K562 (cell line): ENCODE results near the gene GINS1. TPM values are rescaled to one million over a fixed set of nuclear protein-coding genes. Genes with fewer than 3 reads are reported as not detected.
"Not testable (repeated sequence)": the region's sequence is repeated elsewhere in the genome, so short reads cannot be mapped to it uniquely, and the experiment has no call there.

Experiments used
- ATAC-seq: fragments of 200-7000 bp; cut with Tn5 transposase; 3 replicates; pipeline ENCODE4 v1.9.1; 2020; ENCODE audit warnings: moderate library complexity
- BruUV-seq: library from RNA; stranded (reverse); fragments of 400-500 nt; replicated peaks from 2 replicates; lab custom pipeline; 2021; lab: Mats Ljungman, UMichigan
- CTCF ChIA-PET: fragments of 300-600 bp; formaldehyde crosslinking; extraction: SDS; loops from one replicate; lab custom pipeline; 2021; ENCODE audit warnings: low intra/inter-chr PET ratio; lab: Yijun Ruan, JAX
- POLR2A ChIA-PET: fragments of 300-600, 350-650 bp; sonication (Branson Sonifier 250); formaldehyde crosslinking; extraction: SDS; loops from one replicate; lab custom pipeline; 2021; ENCODE audit warnings: antibody characterized with exemption, inconsistent platforms; lab: Yijun Ruan, JAX
- DNase-seq, 4 experiments: peaks; one replicate each; pipeline versions ENCODE4 v3.0.0 to v3.0.0-alpha.2; 2011 to 2018; ENCODE audit warnings: low spot score in 3 of 4, mixed read lengths in 3 of 4; ENCODE audit errors: extremely low read depth in 1 of 4
- FAIRE-seq: peaks from 2 replicates; lab custom pipeline; 2011; peaks lifted over from hg19 to GRCh38; lab: Jason Lieb, UNC
- H2AFZ ChIP-seq: 2 replicates; pipeline ENCODE4 v1.6.0; 2011; ENCODE audit warnings: low read depth, low read length, control low read depth, inconsistent platforms
- H3K27ac ChIP-seq: fragments of 200-600 bp; 3 replicates; pipeline ENCODE4 v1.8.0; 2011; ENCODE audit warnings: low read depth, mild to moderate bottlenecking, control low read depth, inconsistent platforms, low read length, moderate library complexity, mixed read lengths; ENCODE audit errors: extremely low read depth
- H3K27me3 ChIP-seq, 2 experiments: fragments of 300-600 bp in 1 of 2; 2 replicates in 1 of 2; 3 replicates in 1 of 2; pipeline versions ENCODE4 v1.6.0 to v1.8.0; 2011; ENCODE audit warnings: inconsistent platforms in 2 of 2, low read length in 2 of 2, mild to moderate bottlenecking in 1 of 2, mixed read lengths in 1 of 2, moderate library complexity in 1 of 2; ENCODE audit not compliant: control insufficient read depth in 2 of 2, insufficient read depth in 2 of 2
- H3K36me3 ChIP-seq: fragments of 300-600 bp; 3 replicates; pipeline ENCODE4 v1.8.0; 2011; ENCODE audit warnings: mild to moderate bottlenecking, low read length, inconsistent platforms; ENCODE audit not compliant: control insufficient read depth, insufficient read depth
- H3K4me1 ChIP-seq, 2 experiments: fragments of 200-600 bp in 1 of 2; replicated peaks in 1 of 2; 2 replicates in 1 of 2; 3 replicates in 1 of 2; pipeline versions ENCODE4 v1.5.1 to v1.8.0; 2011; ENCODE audit warnings: inconsistent platforms in 2 of 2, low read length in 2 of 2, mild to moderate bottlenecking in 1 of 2, mixed read lengths in 1 of 2, moderate library complexity in 1 of 2; ENCODE audit not compliant: control insufficient read depth in 2 of 2, insufficient read depth in 2 of 2
- H3K4me2 ChIP-seq: 2 replicates; pipeline ENCODE4 v1.6.1; 2011; ENCODE audit warnings: low read length, control low read depth, inconsistent platforms, mixed read lengths; ENCODE audit not compliant: insufficient read depth
- H3K4me3 ChIP-seq: fragments of 200-600 bp; sonication (generic), shearing (Covaris generic); 2 replicates; pipeline ENCODE4 v1.5.1; 2016; ENCODE audit warnings: control low read depth, inconsistent platforms
- H3K79me2 ChIP-seq: fragments of 200-600 bp; 3 replicates; pipeline ENCODE4 v1.8.0; 2011; ENCODE audit warnings: low read length, inconsistent platforms; ENCODE audit not compliant: control insufficient read depth, insufficient read depth
- H3K9ac ChIP-seq, 2 experiments: 2 replicates each; pipeline versions ENCODE4 v1.6.0 to v1.6.1; 2011; ENCODE audit warnings: low read depth in 2 of 2, low read length in 2 of 2, control low read depth in 1 of 2, inconsistent platforms in 1 of 2, mild to moderate bottlenecking in 1 of 2, mixed read lengths in 1 of 2; ENCODE audit not compliant: insufficient read depth in 1 of 2
- H3K9me1 ChIP-seq: one replicate; pipeline ENCODE4 v1.6.0; 2011; ENCODE audit warnings: inconsistent platforms, mild to moderate bottlenecking, low read length, moderate library complexity; ENCODE audit not compliant: control insufficient read depth, insufficient read depth
- H3K9me3 ChIP-seq: replicated peaks from 2 replicates; pipeline ENCODE4 v1.5.1; 2011; ENCODE audit warnings: low read depth, low read length, inconsistent platforms; ENCODE audit not compliant: control insufficient read depth, insufficient read depth
- H4K20me1 ChIP-seq: replicated peaks from 2 replicates; pipeline ENCODE4 v1.6.1; 2011; ENCODE audit warnings: low read length, inconsistent platforms, mixed read lengths; ENCODE audit not compliant: control insufficient read depth, insufficient read depth
- CBX2 ChIP-seq: fragments of 200-600 bp; sonication (generic); IDR thresholded peaks from one replicate; pipeline ENCODE4 v1.6.1; 2012; ENCODE audit warnings: mild to moderate bottlenecking, low read length, inconsistent platforms; ENCODE audit not compliant: insufficient read depth, poor library complexity, severe bottlenecking
- FOS ChIP-seq: IDR thresholded peaks from 3 replicates; pipeline ENCODE4 v1.6.1; 2011; ENCODE audit not compliant: insufficient read length; ENCODE audit errors: extremely low read depth
- RBM17 ChIP-seq: fragments of 200-400 bp; formaldehyde crosslinking; IDR thresholded peaks from 2 replicates; pipeline ENCODE4 v1.6.1; 2017; ENCODE audit warnings: low read depth, mild to moderate bottlenecking, low read length, borderline replicate concordance
- WGBS: fragments of 100-300 bp; shearing (Covaris generic); methylation state at CpG from one replicate; pipeline ENCODE4 v1.1.6; 2016; ENCODE audit warnings: low coverage, mixed read lengths; ENCODE audit not compliant: insufficient coverage; ENCODE audit errors: missing lambda C conversion rate; 5-methylcytosine and 5-hydroxymethylcytosine counted together
- in situ Hi-C: fragments of 300-500 bp; cut with MboI; formaldehyde crosslinking; loops from 4 replicates; pipeline ENCODE4 v1.15.0; 2018; ENCODE audit warnings: inconsistent platforms, mixed read lengths
- intact Hi-C: fragments of 100-400 bp; cut with micrococcal nuclease; formaldehyde crosslinking; loops from 2 replicates; pipeline ENCODE4 v1.14.2; 2022
- polyA plus RNA-seq, 8 experiments: library from polyadenylated mRNA; depleted of rRNA in 4 of 8; stranded (reverse) in 5 of 8; unstranded in 3 of 8; fragments of >200 nt; fragmentation: Nextera tagmentation in 2 of 8; fragmentation: Illumina TruSeq in 1 of 8; extraction: Ambion mirVana in 2 of 8; extraction: Trizol in 1 of 8; gene quantifications; 2 replicates each; pipeline versions ENCODE4 v1.2.1 to v1.2.3, GENCODE V29; 2011 to 2014; ENCODE audit warnings: inconsistent platforms in 1 of 8, missing spikeins in 1 of 8
- total RNA-seq, 7 experiments: library from RNA; depleted of rRNA in 6 of 7; stranded (reverse); fragments of >200 nt in 6 of 7; fragmentation: Illumina TruSeq in 2 of 7; extraction: Trizol in 2 of 7; gene quantifications; 2 replicates each; pipeline versions ENCODE4 v1.2.1 to v1.2.3, GENCODE V29; 2011 to 2021; ENCODE audit warnings: low replicate concordance in 1 of 7

GINS1 gene
- total and polyA plus RNA-seq, 9 of the 15 experiments (the other 6 are each of a cell fraction or from before 2014, with no cell fraction given) = 13.1 to 31.8 (median 24.1) TPM

DNA sequence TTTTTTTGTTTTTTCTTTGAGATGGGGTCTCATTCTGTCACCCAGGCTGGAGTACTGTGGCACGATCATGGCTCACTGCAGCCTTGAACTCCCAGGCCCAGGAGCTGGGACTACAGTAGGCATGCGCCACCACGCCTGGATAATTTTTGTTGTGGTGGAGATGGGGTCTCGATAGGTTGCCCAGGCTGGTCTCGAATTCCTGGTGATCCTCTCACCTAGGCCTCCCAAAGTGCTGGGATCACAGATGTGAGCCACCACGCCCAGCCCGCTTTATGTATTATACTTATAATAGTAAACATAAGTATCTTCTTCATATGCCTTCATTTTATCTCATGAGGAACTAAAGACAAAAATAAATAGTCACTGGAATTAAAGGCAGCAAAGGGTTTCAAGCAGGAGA lies 63.5 kb downstream of the GINS1 start:
- DNase-seq = no peak
- Histone ChIP-seq H3K36me3 (no peaks in the 10 kb centered on the region), H3K4me1 (peaks cover 7 to 12% of the 10 kb centered on the region in 2 experiments; a peak in 4 of 5 replicates)

DNA sequence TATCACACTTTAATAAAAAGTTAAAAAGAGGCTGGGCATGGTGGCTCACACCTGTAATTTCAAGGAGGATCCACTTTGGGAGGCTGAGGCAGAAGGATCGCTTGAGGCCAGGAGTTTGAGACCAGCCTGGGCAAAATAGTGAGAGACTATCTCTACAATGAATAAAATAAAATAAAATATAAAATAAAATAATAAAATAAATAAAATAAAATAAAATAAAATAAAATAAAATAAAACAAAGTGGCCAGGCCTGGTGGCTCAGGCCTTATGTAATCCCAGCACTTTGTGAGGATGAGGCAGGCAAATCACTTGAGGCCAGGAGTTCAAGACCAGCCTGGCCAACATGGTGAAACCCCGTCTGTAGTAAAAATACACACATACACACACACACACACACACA lies 65.8 kb downstream of the GINS1 start:
- BruUV-seq, POLR2A ChIA-PET, H3K9me1 ChIP-seq, in situ Hi-C loops, H3K79me2 ChIP-seq, H4K20me1 ChIP-seq, H3K9me3 ChIP-seq, H3K27ac ChIP-seq, H3K4me2 ChIP-seq, H2AFZ ChIP-seq, DNase-seq, H3K9ac ChIP-seq, H3K4me3 ChIP-seq, H3K36me3 ChIP-seq, ATAC-seq, CTCF ChIA-PET, FAIRE-seq: not testable (repeated sequence)
- intact Hi-C loops = loop anchor here (5.0 to 10.0 kb wide), 2 partner anchors 69 to 102 kb away; no protein-coding TSS in a partner anchor
- WGBS = 0% methylated on average over 1 of the region's 2 CpGs
- Histone ChIP-seq H3K4me1 (peaks cover 7 to 12% of the 10 kb centered on the region in 2 experiments; a peak in 4 of 5 replicates), H3K27me3 (peaks cover 9 to 35% of the 10 kb centered on the region in 2 experiments; a peak in 3 of 5 replicates)

More for the DNA sequence above, 63.5 kb downstream of the GINS1 start:
- no peak for ATAC-seq
- CTCF ChIA-PET = no interaction called here
- no peak overlapping the region for H3K9ac ChIP-seq
- intact Hi-C loops = loop anchor here (5.0 to 10.0 kb wide), 2 partner anchors 71 to 104 kb away; no protein-coding TSS in a partner anchor
- TF ChIP-seq RBM17 (no peak), CBX2 (no peak), FOS (no peak)
- TF ChIP-seq, all 486 proteins: peak for 0
- no peak overlapping the region for H3K4me2 ChIP-seq
- peaks cover 2 to 12% of the 10 kb centered on the region in 2 experiments; a peak in 4 of 5 replicates for H3K27me3 ChIP-seq
- H3K4me3 ChIP-seq = no peak overlapping the region
- no peak overlapping the region for H3K27ac ChIP-seq
- no peak overlapping the region for H2AFZ ChIP-seq
- POLR2A ChIA-PET = no interaction called here
- FAIRE-seq = no peak
- H3K9me1 ChIP-seq = no peaks in the 10 kb centered on the region
- in situ Hi-C loops = no loop called here
- WGBS = 11% methylated on average over 7 of the region's 7 CpGs
- no peaks in the 10 kb centered on the region for H4K20me1 ChIP-seq
- BruUV-seq = no TSS peak
- no peaks in the 10 kb centered on the region for H3K9me3 ChIP-seq
- no peaks in the 10 kb centered on the region for H3K79me2 ChIP-seq
